ENCODE results near the gene TMOD3.

DNA sequence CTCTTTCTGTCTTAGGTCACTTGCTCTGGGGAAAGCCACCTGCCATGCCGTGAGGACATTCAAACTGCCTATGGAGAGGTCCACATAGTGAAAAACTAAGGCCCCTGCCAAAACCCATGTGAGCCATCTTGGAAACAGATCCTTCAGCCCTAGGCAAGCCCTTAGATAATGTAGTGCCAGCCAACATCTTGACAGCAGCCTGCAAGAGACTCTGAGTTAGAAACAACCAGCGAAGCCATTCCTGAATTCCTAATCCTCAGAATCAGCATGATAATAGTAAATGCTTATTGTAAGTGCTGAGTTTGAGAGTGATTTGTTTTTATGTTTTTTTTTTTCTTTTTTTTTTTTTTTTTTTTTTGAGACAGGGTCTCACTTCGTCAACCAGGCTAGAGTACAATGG lies 101.6 kb downstream of the TMOD3 start:
- TF ChIP-seq YY1 (IDR thresholded peaks at IDR 0.05; ENCODE audit: insufficient read depth, insufficient read length) (no peak), SUZ12 (IDR thresholded peaks at IDR 0.05; ENCODE audit: extremely low read depth, insufficient read depth, insufficient read length) (no peak)

All from NT2/D1 (cell line).